Activated CD8-positive, alpha-beta memory T cell treated with anti-CD3 and anti-CD28 coated beads, Interleukin-2, amount 50 U/mL, for 24 hours (primary cell): ENCODE results near the gene CEACAM19.
"Not testable (repeated sequence)": the region's sequence is repeated elsewhere in the genome, so short reads cannot be mapped to it uniquely, and the experiment has no call there.

Experiments used
- DNase-seq: peaks from one replicate; pipeline ENCODE4 v3.0.0-alpha.2; 2020; ENCODE audit errors: extremely low read depth

The CEACAM19 gene

GRCh38 chr19:44645407-44646048 lies 25.8 kb upstream of the CEACAM19 start:
- no peak for DNase-seq

- DNase-seq: no peak
Observed at GRCh38 chr19:44646049-44646416, 25.2 kb upstream of the CEACAM19 start.

DNA sequence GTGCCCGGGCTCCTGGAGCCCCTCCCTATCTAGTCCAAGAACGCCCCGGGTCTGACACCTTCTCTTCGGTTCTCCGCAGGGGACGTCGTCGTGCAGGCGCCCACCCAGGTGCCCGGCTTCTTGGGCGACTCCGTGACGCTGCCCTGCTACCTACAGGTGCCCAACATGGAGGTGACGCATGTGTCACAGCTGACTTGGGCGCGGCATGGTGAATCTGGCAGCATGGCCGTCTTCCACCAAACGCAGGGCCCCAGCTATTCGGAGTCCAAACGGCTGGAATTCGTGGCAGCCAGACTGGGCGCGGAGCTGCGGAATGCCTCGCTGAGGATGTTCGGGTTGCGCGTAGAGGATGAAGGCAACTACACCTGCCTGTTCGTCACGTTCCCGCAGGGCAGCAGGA lies 24.1 kb upstream of the CEACAM19 start:
- DNase-seq: no peak

DNA sequence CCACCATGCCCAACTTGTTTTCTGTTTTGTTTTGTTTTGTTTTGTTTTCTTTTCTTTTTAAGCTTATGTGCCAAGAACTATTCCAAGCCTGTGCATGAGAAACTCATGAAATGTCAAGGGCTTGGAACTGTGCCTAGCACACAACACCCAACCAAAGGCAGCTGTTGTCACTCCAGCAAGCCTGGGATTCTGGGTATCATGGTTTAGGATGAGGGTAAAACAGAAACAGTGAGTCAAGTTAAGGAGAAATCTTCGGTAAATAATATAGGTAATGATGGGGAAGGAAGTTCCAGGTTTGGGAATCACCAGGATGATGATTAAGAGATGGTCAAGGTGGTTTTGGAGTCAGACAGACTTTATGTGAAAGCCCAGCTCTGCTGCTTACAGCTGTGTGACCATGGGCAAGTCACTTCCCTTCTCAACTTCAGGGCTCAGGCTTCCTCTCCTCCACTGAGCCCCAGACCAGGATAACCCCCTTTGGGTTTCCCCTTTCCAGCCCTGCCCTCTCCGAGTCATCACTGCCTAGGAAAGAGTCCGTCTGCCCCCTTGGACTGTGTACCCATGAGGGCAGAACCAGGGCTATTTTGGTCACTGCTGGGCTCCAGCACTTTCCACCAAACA lies 22.5 kb upstream of the CEACAM19 start:
- DNase-seq: no peak

DNA sequence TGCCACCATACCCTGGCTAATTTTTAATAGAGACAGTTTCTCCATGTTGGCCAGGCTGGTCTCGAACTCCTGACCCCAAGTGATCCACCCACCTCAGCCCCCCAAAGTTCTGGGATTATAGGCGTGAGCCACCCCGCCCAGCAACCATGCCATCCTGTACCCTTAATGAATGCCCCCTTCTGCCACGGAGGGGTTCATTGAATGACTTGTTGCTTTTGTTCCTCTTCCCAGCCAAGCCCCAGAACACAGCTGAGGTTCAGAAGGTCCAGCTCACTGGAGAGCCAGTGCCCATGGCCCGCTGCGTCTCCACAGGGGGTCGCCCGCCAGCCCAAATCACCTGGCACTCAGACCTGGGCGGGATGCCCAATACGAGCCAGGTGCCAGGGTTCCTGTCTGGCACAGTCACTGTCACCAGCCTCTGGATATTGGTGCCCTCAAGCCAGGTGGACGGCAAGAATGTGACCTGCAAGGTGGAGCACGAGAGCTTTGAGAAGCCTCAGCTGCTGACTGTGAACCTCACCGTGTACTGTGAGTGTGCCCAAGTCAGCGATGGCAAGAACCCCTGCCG lies 21.6 kb upstream of the CEACAM19 start:
- DNase-seq: no peak

DNA sequence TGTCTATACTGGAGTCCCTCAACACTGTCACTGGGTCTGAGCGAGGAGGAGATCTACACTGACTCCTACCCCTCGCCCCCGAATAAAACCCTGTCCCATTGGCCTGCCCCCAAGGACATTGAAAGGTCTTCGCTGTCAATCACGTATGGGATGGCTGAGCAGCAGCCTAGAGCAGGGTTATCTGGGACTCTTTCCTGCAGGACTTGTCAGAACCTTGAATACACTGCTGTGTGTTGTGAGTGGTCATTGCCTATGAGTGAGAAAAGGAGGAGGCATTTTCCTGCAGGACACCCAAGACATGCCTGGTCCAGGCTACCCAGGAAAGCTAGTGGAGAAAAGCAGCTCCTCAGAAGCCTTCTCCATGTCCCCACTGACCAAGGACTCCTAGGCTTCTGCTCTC lies 17.9 kb upstream of the CEACAM19 start:
- DNase-seq: no peak

DNA sequence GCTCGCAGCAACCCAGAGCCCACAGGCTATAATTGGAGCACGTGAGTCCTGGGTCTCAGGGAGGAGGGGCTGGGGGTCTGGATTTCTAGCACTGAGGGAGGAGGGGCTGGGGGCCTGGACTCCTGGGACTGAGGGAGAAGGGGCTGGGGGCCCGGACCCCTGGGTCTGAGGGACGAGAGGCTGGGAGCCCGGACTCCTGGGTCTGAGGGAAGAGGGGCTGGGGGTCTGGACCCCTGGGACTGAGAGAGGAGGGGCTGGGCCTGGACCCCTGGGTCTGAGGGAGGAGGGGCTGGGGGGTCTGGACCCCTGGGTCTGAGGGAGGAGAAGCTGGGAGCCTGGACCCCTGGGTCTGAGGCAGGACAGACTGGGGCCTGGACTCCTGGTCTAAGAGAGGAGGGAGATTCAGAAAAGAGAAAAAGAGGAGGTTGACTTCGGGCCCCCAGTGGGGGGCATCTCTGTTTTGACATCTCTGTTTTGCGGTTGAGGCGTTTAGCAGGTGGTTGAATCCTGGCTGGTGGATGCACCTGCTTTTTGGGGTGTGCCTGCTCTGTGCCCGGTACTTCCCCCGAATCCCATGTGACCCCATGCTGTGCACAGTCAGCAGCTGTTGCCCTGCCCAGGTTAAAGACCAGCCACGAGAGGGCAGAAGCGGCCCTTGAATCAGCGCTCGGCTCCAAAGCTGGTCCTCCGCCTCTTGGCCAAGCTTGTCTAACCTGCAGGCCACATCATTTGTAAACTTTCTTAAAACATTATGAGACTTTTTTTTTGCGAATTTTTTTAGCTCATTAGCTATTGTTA lies 17.1 kb upstream of the CEACAM19 start:
- DNase-seq: peak; percentile 27

DNA sequence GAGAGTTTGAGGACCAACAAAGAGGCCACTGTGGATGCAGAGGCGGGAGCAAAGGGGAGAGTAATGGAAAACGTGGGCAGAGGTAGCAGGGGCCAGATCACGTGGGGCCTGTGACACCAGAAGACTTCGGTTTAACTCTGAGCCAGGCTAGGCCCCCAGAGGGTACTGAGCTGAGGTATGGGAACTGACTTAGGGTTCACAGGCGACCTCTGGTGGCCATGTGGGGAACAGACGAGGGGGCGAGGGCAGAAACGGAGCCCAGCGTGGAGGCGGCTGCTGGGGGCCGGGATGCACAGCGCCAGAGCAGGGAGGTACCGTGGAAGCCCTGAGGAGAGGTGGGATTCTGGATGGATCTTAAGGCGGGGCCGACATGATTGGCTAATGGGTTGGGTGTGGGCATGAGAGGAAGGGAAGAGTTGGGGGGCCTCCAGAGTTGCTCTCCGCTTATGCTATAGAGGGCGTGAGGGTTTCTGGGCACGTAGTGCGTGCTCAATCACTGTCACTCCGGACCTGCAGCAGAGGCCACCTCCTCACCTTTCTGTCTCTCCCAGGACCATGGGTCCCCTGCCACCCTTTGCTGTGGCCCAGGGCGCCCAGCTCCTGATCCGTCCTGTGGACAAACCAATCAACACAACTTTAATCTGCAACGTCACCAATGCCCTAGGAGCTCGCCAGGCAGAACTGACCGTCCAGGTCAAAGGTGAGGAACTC lies 13.9 kb upstream of the CEACAM19 start:
- DNase-seq: peak; percentile 38

GRCh38 chr19:44658069-44658733 lies 13.1 kb upstream of the CEACAM19 start:
- no peak for DNase-seq

DNA sequence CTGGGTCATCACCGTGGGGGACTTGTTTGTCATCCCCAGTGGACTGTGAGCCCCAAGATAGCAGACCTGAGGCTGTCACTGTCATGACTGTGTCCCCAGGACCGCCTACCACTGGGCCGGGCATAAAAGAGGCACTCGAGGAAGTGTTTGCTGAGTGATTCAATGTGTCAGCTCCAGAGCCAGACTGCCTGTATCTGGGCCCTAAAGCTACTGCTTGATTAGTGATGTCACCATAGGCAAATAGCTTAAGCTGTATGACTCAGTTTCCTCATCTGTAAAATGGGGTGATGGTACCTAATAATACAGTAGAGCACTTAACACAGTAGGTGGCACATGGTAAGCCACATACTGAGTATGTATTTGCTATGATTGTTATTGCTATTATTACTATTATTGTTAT lies 11.2 kb upstream of the CEACAM19 start:
- no peak for DNase-seq

- DNase-seq: no peak
Observed at GRCh38 chr19:44661205-44661604, 10.1 kb upstream of the CEACAM19 start.

DNA sequence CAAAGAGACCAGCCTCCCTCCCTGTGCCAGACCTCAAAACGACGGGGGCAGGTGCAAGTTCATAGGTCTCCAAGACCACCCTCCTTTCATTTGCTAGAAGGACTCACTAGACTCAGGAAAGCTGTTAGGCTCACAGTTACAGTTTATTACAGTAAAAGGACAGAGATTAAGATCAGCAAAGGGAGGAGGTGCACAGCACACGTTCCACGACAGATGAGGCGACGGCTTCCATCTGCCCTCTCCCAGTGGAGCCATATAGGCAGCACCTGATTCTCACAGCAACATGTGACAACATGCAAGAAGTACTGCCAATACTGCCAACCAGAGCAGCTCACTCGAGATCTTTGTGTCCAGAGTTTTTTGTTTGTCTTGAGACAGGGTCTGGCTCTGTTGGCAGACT lies 9.4 kb upstream of the CEACAM19 start:
- no peak for DNase-seq

GRCh38 chr19:44662691-44663385 lies 8.4 kb upstream of the CEACAM19 start:
- no peak for DNase-seq

- DNase-seq: no peak
Observed at GRCh38 chr19:44663996-44664395, 7.3 kb upstream of the CEACAM19 start.

GRCh38 chr19:44664976-44665375 lies 6.3 kb upstream of the CEACAM19 start:
- DNase-seq: no peak

GRCh38 chr19:44666852-44667556 lies 4.3 kb upstream of the CEACAM19 start:
- no peak for DNase-seq

DNA sequence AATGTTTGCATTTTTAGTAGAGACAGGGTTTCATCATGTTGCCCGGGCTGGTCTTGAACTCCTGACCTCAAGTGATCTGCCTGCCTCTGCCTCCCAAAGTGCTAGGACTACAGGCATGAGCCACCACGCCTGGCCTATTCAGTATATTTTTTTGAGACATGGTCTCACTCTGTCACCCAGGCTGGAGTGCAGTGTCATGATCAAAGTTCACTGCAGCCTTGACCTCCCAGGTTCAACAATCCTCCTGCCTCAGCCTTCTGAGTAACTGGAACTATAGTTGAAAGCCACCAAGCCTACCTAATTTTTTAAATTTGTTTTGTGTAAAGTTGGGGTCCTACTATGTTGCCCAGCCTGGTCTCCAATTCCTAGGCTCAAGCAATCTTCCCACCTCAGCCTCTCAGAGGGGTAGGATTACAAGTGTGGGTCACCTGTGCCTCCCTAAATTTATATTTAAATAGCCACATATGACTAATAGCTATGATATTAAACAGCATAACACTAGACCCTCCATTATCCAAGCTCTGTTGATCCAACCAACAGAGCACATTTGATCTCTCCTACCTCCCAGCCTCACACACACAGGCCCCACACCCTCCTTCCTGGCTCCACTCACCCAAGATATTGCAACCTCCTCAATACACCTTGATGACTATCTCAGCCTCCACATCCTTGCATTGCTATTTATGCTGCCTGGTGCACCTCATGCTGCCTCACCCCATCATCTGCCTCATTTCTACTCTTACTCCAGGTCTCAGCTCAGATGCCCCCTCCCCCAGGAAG lies 2.1 kb upstream of the CEACAM19 start:
- DNase-seq: no peak

GRCh38 chr19:44670027-44670426 lies 1.3 kb upstream of the CEACAM19 start:
- not testable (repeated sequence) for DNase-seq

DNA sequence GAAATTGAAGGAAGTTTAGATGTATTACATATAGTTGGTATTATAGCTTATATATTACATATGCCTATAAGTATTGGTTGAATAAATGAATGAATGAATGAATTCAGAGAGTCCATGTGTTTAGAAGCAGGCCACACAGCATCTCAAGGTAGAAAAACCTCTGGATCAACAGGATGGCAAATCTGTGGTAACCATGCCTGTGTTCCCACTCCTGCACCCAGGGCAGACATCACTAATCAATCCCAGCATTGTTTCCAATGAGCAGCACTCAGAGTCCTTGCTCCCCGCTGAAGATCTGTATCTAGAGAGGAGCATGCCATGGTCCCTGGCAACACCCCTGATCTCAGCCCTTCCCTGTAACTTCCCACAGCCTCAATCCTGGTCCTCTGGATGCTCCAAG lies 944 bp downstream of the CEACAM19 start:
- no peak for DNase-seq

DNA sequence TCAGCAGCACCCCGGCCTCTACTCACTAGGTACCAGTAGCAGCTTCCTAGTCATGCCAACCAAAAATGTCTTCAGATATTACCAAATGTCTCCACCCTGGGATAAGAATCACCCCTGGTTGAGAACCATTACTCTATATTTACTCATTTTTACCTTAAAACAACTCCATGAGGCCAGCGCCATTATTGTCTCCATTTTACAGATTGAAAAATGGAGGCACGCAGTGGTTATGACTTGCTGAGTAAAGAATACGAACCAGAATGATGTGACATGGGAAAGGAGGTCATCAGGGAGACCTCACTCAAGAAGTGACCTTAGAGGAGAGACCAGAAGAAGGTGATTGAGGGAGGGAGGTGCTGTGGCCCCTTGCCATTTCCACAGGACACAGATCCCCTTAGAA lies 2.2 kb downstream of the CEACAM19 start:
- DNase-seq: no peak
